ENCODE results near the gene ANXA3.
"Not testable (repeated sequence)": the region's sequence is repeated elsewhere in the genome, so short reads cannot be mapped to it uniquely, and the experiment has no call there.

ANXA3 gene

DNA sequence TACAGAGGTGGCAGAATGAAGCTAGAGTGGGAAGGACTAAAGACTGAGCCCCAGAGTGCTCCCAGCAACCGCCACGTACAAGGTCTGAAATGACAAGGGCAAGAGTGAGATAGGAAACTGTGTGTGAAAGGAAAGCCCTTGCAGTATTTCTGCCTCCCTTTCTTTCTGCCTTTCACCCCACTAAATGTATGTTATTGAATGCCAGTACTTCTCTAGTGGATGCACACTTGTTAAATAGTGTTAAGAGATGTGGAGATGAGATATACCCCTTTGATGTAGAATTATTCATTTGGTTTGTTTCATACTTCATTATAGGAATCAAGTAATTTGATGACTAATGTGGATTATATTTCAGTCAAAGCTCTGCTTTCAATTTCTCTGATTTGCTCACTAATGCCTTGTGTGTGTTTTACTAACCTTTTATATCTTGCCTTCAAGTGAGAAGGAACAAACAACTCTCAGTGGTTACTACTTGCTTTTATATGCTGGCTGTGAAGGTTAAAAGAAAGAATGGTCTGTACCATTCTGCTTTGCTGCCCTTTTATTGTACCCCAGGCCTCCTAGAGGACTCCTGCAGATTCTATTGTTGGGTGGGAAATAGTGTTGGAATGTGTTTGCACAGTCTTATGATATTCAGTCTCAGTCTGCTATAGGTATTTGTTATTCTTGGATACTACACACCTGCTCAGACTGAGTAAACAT lies 8.0 kb upstream of the ANXA3 start:
- DNase-seq (ENCODE audit: low spot score), result no peak
- TF ChIP-seq CTCF (IDR thresholded peaks at IDR 0.05; ENCODE audit: extremely low read depth, missing control alignments), result no peak

GRCh38 chr4:78544678-78545077 lies 6.9 kb upstream of the ANXA3 start:
- TF ChIP-seq CTCF (IDR thresholded peaks at IDR 0.05; ENCODE audit: extremely low read depth, missing control alignments), result no peak
- DNase-seq (ENCODE audit: low spot score), result no peak

DNA sequence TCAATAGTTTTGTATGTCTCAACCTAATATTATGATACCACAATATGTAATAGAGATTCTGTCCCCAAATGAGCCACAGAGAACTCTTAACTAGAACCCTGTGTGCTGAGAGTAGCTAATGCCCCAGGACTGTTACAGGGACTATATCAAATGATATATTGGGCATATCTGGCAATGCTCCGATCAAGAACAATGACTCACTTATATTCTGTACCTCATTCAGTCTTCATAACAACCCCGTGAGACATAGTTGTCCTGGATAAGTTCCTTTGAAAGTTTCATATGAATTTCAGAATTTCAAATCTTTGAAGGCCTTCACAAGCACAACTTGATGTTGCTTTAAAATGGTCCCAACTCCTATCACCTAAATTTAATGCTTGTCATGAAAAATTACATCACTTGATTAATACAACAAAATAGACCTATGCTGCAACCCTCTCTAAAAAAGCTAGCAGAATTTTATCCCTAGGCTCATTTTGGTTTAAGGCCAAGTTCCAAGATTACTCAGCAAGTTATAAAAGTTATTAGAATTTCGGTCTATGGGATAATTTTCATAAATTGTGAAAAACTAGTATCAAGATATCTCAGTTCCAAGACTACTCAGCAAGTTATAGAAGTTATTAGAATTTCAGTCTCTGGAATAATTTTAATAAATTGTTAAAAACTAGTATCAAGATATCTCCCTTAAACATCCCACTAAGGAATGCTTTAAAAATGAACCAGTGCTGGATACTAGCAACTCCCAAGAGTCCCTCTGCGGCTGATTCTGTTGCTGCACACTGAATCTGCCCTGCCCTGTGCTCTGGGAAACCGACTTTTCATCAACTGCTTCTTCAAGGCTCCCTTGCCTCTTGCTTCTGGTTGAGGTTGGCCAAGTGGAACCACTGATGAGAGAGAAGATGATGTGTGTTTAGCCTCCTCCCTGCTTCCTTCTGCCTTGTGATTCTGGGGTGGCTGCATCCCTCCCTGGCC lies 6.0 kb upstream of the ANXA3 start:
- no peak for DNase-seq (ENCODE audit: low spot score)

GRCh38 chr4:78547899-78548298 lies 3.7 kb upstream of the ANXA3 start:
- DNase-seq (ENCODE audit: low spot score), result not testable (repeated sequence)

More for the DNA sequence above, 6.0 kb upstream of the ANXA3 start:
- no peak for TF ChIP-seq CTCF (IDR thresholded peaks at IDR 0.05; ENCODE audit: extremely low read depth, missing control alignments)

DNA sequence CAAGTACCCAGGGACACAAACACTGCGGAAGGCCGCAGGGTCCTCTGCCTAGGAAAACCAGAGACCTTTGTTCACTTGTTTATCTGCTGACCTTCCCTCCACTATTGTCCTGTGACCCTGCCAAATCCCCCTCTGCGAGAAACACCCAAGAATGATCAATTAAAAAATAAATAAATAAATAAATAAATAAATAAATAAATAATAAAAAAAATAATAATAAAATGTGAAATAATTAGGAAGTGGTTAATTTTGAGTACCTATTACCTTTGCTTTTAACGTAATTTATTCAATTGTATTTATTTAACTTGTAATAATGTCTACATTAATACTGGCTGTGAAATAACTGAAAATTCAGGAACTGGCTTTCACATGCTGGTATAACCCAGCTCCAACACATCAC lies 2.7 kb upstream of the ANXA3 start:
- not testable (repeated sequence) for DNase-seq (ENCODE audit: low spot score)

- TF ChIP-seq CTCF (IDR thresholded peaks at IDR 0.05; ENCODE audit: extremely low read depth, missing control alignments), result no peak
- DNase-seq (ENCODE audit: low spot score), result no peak
Observed at GRCh38 chr4:78552389-78553042, 946 bp downstream of the ANXA3 start.

DNA sequence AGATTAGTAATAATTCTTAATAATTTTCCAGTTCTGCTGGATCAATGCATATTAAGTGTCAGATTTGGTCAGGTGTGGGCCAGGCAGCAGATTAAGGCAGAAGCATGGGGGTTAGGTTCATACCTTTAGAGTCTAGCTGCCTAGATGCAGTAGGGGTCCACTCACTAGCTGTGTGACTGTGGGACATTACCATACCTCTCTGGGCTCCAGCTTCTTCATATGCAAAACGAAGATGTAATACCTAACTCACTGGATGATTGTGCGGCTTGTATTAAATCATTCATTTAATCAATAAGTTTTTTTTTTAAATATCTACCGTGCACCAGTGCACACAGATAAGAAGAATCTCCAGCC lies 1.4 kb downstream of the ANXA3 start:
- DNase-seq (ENCODE audit: low spot score), result no peak
- TF ChIP-seq CTCF (IDR thresholded peaks at IDR 0.05; ENCODE audit: extremely low read depth, missing control alignments), result no peak

- no peak for TF ChIP-seq CTCF (IDR thresholded peaks at IDR 0.05; ENCODE audit: extremely low read depth, missing control alignments)
- no peak for DNase-seq (ENCODE audit: low spot score)
Observed at GRCh38 chr4:78553529-78554060, 2.0 kb downstream of the ANXA3 start.
